HG02970 (cell line): ENCODE measurements around the gene ZSCAN2.

Experiments
- ATAC-seq: cut with Tn5 transposase; IDR thresholded peaks from one replicate; pipeline ENCODE4 v1.9.1; 2021; ENCODE audit warnings: mild to moderate bottlenecking, moderate library complexity, moderate number of reproducible peaks; ENCODE audit not compliant: unreplicated experiment, low FRiP score

ZSCAN2 gene

GRCh38 chr15:84659904-84660781 lies 59.3 kb downstream of the ZSCAN2 start:
- ATAC-seq, result no peak

GRCh38 chr15:84661001-84661400 lies 60.2 kb downstream of the ZSCAN2 start:
- no peak for ATAC-seq

DNA sequence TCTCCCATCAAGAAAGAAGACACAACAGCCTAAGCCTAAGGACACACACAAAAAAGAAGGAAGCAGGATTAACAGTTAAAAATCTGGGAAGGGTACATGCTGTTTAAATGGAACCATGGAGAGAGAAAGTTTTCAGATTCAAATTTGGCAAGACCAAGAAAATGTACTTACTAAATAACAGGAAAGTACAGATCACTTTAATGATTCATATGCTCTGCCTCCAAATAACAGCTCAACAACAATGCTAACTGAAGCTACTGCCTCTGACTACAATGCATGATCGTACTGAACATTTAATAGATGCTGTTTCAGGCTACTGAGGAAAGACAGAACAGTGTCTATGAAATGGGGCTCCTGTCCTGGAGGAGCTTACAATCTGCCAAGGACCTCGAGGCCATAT lies 65.6 kb downstream of the ZSCAN2 start:
- no peak for ATAC-seq

DNA sequence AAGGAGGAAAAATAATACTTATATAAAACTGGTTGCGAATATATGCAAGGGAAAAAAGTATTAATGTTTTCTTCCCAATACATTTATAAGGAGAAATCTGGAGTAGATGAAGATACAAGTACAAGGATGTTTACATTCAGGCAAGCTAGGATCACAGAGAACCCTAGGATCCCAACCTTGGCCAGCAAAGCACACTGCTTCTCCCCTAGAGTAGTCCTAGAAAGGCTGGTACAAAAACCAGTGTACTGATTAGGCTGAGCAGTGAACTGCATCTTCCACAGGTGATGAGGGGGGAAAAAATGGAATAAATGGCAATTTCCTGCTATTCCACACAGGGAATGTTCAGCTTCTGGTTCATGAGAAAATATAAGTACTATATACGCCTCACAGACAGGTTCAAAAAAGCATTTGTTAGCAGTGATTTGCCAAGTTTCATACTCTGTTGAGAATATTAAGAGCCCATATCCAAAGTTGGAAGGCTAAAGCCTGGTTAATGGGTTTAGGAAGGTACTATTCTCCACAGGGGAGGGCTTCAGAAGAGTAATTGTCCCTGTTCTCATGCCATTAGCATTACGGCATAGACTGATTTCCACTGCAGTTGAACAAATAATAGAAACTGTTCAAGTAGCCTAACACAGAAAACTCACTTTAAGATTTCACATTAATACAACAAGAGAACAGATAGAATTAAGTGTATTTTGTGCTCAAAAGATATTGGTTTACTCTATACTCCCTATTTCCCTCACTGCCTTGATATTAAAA lies 67.6 kb downstream of the ZSCAN2 start:
- no peak for ATAC-seq

DNA sequence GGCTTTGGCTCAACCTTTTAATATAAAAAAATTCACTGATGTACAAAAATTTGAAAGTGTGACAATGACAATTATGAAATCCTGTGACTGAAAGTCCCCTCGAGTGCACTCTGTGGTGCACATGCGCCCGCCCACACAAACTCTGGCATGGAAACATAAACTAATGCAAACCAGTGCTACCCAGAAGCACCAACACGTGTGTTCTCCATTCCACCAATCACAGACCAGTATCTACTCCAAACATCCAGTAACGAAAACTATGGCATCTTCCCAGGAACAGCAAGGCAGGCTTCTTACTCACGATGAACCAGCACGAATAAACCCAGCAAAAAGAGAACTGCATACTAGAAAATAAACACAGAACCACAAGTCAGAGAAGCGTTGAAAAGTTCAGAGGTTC lies 68.9 kb downstream of the ZSCAN2 start:
- no peak for ATAC-seq

DNA sequence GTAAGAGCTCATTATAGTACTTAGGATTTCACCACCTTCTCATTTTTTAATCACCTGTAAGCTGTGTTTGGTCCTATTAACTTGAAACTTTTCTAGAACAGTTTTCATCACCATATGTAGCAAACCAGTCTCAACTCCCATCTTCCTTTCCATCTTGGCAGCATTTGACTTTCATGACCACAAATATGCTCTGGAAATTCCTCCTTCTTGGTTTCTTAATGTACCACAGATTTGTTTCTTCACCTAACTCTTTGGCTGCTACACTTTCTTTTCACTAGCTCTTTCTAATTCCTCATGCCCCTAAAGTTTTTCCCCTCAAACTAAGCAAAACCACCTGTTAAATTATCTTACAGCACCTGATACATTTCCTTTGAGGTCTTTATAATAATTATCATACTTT lies 70.4 kb downstream of the ZSCAN2 start:
- no peak for ATAC-seq
